Measurements from ENCODE around the gene DLG2. TPM values are rescaled to one million over a fixed set of nuclear protein-coding genes. Genes with fewer than 3 reads are reported as not detected.
"Not testable (repeated sequence)": the region's sequence is repeated elsewhere in the genome, so short reads cannot be mapped to it uniquely, and the experiment has no call there.

DLG2 gene
- total and polyA plus RNA-seq, 4 experiments from 2014 or later, result 0.78 to 2.7 (median 1.9) TPM

DNA sequence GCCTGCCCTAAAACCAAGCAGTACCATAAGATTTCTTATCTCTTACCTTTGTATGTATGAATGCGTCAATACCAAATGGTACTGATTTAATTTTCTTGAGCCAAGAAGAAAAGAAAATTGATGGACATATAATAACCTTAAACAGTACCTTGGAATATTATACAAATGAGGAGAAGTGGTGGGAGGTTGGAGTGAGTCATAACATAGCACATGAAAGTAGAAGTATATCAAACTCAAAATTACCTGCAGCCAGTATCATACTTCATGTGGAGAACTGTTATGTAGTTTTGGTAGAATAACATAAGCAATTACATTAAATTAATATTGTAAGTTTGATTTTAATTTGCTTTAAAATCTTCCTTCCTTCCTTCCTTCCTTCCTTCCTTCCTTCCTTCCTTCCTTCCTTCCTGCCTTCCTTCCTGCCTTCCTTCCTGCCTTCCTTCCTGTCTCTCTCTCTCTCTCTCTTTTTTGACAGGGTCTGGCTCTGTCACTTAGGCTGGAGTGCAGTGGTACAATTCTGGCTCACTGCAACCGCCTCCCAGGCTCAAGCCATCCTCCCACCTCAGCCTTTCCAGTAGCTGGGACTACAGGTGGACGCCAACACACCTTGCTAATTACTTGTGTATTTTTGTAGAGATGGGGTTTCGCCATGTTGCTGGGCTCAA, 1880.1 kb downstream of the DLG2 start:
- no peak overlapping the region for H3K4me3 Mint-ChIP-seq
- DNase-seq, result no peak
- CTCF ChIA-PET (ENCODE audit: partially characterized antibody), result no interaction called here
- H3K27ac Mint-ChIP-seq, result no peak overlapping the region
- Histone ChIP-seq H3K27me3 (ENCODE audit: insufficient read depth, low read length) (no peaks in the 10 kb centered on the region), H3K36me3 (ENCODE audit: insufficient read depth, low read length) (no peaks in the 10 kb centered on the region), H3K9me3 (ENCODE audit: control insufficient read depth in 1 of 2, low read length in 2 of 2) (no peaks in the 10 kb centered on the region), H3K27ac (ENCODE audit: low read depth, low read length) (no peak overlapping the region), H3K4me3 (ENCODE audit: low read length in 2 of 2) (no peak overlapping the region), H3K4me1 (ENCODE audit: insufficient read depth, low read length) (no peaks in the 10 kb centered on the region)
- intact Hi-C loops (cut with micrococcal nuclease), result no loop called here
- H3K27me3 Mint-ChIP-seq, result peaks cover 2 to 7% of the 10 kb centered on the region in 2 donors
- H3K36me3 Mint-ChIP-seq, result no peaks in the 10 kb centered on the region
- no peaks in the 10 kb centered on the region for H3K4me1 Mint-ChIP-seq
- peaks cover 0 to 14% (median 5%) of the 10 kb centered on the region in 8 donors for H3K9me3 Mint-ChIP-seq
- POLR2A ChIA-PET (ENCODE audit: partially characterized antibody), result no interaction called here

DNA sequence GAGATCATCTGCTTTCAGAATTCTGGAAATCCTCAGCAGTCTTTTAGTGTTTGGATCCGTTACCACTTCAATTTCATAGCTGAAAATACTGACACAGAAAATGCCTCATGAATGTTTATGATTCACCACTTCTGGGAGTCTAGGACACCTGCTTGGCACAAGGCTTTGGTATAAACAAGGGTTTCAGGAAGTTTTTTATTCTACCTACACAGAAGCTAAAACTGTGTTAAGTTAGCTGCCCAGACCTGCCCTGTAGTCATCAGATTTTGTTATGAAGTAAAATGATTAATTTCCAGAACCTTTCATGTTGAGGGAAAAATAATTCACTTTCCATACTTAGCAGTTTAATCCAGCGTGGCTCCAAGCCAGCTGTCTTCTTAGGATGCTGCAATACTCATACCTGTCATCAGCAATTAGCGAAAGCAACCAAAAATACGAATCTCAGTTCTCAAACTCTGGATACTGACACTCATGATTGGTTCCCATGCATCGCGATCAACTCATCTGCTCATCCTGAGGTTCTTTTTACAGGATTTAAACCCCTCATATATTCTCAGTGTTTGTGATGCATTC, 1882.4 kb downstream of the DLG2 start:
- Mint-ChIP-seq H3K36me3 (no peaks in the 10 kb centered on the region), H3K4me1 (no peaks in the 10 kb centered on the region), H3K9me3 (peaks cover 0 to 14% (median 5%) of the 10 kb centered on the region in 8 donors), H3K27ac (no peak overlapping the region), H3K4me3 (no peak overlapping the region), H3K27me3 (peaks cover 0 to 4% of the 10 kb centered on the region in 2 donors)
- no peak for DNase-seq
- H3K36me3 ChIP-seq (ENCODE audit: insufficient read depth, low read length), result no peaks in the 10 kb centered on the region
- H3K27ac ChIP-seq (ENCODE audit: low read depth, low read length), result no peak overlapping the region
- no peaks in the 10 kb centered on the region for H3K27me3 ChIP-seq (ENCODE audit: insufficient read depth, low read length)
- H3K4me1 ChIP-seq (ENCODE audit: insufficient read depth, low read length), result no peaks in the 10 kb centered on the region
- no peak overlapping the region for H3K4me3 ChIP-seq (ENCODE audit: low read length in 2 of 2)
- POLR2A ChIA-PET (ENCODE audit: partially characterized antibody), result no interaction called here
- CTCF ChIA-PET (ENCODE audit: partially characterized antibody), result no interaction called here
- intact Hi-C loops (cut with micrococcal nuclease), result no loop called here
- H3K9me3 ChIP-seq (ENCODE audit: control insufficient read depth in 1 of 2, low read length in 2 of 2), result no peaks in the 10 kb centered on the region

DNA sequence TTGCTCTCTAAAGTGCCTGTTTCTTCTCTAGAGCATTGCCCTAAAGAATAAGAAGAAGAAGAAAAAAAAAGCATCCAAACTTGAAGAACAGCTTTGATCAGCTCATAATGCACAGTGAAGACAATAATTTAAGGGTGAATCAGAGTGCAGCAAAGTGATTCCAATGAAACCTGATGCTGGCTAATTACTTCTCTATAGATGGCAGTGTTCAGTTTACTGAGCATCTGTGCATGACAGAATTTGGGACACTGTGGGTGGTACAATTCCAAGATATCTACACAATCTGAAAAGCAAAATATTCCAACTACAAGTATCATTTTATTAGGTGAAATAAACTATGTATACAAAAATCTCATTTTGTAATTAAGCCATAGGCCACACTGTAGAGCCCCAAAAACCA, 1890.5 kb downstream of the DLG2 start:
- Histone ChIP-seq H3K4me3 (ENCODE audit: low read length in 2 of 2) (no peak overlapping the region), H3K36me3 (ENCODE audit: insufficient read depth, low read length) (no peaks in the 10 kb centered on the region), H3K27ac (ENCODE audit: low read depth, low read length) (no peak overlapping the region), H3K27me3 (ENCODE audit: insufficient read depth, low read length) (no peaks in the 10 kb centered on the region), H3K4me1 (ENCODE audit: insufficient read depth, low read length) (no peaks in the 10 kb centered on the region), H3K9me3 (ENCODE audit: control insufficient read depth in 1 of 2, low read length in 2 of 2) (no peaks in the 10 kb centered on the region)
- Mint-ChIP-seq H3K4me3 (no peak overlapping the region), H3K27me3 (peaks cover 0 to 3% of the 10 kb centered on the region in 2 donors), H3K4me1 (no peaks in the 10 kb centered on the region), H3K27ac (no peak overlapping the region), H3K9me3 (peaks cover 0 to 2% (median 0%) of the 10 kb centered on the region in 8 donors), H3K36me3 (no peaks in the 10 kb centered on the region)
- intact Hi-C loops (cut with micrococcal nuclease), result no loop called here
- no peak for DNase-seq
- ChIA-PET CTCF (ENCODE audit: partially characterized antibody) (no interaction called here), POLR2A (ENCODE audit: partially characterized antibody) (no interaction called here)

GRCh38 chr11:83734120-83734519, 1893.0 kb downstream of the DLG2 start:
- H3K9me3 Mint-ChIP-seq, result peaks cover 0 to 2% (median 0%) of the 10 kb centered on the region in 8 donors
- intact Hi-C loops (cut with micrococcal nuclease), result no loop called here
- H3K4me1 Mint-ChIP-seq, result no peaks in the 10 kb centered on the region
- no peaks in the 10 kb centered on the region for H3K27me3 Mint-ChIP-seq
- ChIA-PET POLR2A (ENCODE audit: partially characterized antibody) (no interaction called here), CTCF (ENCODE audit: partially characterized antibody) (no interaction called here)
- no peaks in the 10 kb centered on the region for H3K4me1 ChIP-seq (ENCODE audit: insufficient read depth, low read length)
- H3K36me3 Mint-ChIP-seq, result no peaks in the 10 kb centered on the region
- H3K4me3 Mint-ChIP-seq, result no peak overlapping the region
- H3K9me3 ChIP-seq (ENCODE audit: control insufficient read depth in 1 of 2, low read length in 2 of 2), result no peaks in the 10 kb centered on the region
- H3K4me3 ChIP-seq (ENCODE audit: low read length in 2 of 2), result no peak overlapping the region
- no peaks in the 10 kb centered on the region for H3K36me3 ChIP-seq (ENCODE audit: insufficient read depth, low read length)
- no peak overlapping the region for H3K27ac ChIP-seq (ENCODE audit: low read depth, low read length)
- H3K27ac Mint-ChIP-seq, result no peak overlapping the region
- H3K27me3 ChIP-seq (ENCODE audit: insufficient read depth, low read length), result no peaks in the 10 kb centered on the region
- DNase-seq, result no peak

DNA sequence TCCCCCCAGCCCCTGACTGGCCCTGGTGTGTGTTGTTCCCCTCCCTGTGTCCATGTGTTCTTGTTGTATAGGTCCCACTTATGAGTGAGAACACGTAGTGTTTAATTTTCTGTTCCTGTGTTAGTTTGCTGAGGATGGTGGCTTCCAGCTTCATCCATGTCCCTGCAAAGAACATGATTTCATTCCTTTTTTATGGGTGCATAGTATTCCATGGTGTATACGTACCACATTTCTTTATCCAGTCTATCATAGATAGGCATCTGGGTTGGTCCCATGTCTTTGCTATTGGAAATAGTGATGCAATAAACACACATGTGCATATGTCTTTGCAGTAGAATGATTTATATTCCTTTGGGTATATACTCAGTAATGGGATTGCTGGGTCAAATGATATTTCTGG, 1895.9 kb downstream of the DLG2 start:
- H3K4me1 ChIP-seq (ENCODE audit: insufficient read depth, low read length); CTCF ChIA-PET (ENCODE audit: partially characterized antibody); H3K4me3 Mint-ChIP-seq; H3K27me3 ChIP-seq (ENCODE audit: insufficient read depth, low read length); DNase-seq; H3K27ac ChIP-seq (ENCODE audit: low read depth, low read length); H3K4me1 Mint-ChIP-seq; H3K36me3 ChIP-seq (ENCODE audit: insufficient read depth, low read length); H3K27ac Mint-ChIP-seq; POLR2A ChIA-PET (ENCODE audit: partially characterized antibody); H3K36me3 Mint-ChIP-seq; H3K9me3 Mint-ChIP-seq; H3K9me3 ChIP-seq (ENCODE audit: control insufficient read depth in 1 of 2, low read length in 2 of 2); H3K4me3 ChIP-seq (ENCODE audit: low read length in 2 of 2); H3K27me3 Mint-ChIP-seq; intact Hi-C loops (cut with micrococcal nuclease): not testable (repeated sequence)

GRCh38 chr11:83728281-83728680, 1898.9 kb downstream of the DLG2 start:
- intact Hi-C loops (cut with micrococcal nuclease), result no loop called here
- CTCF ChIA-PET (ENCODE audit: partially characterized antibody), result no interaction called here

GRCh38 chr11:83727251-83727650, 1899.9 kb downstream of the DLG2 start:
- Histone ChIP-seq H3K4me1 (ENCODE audit: insufficient read depth, low read length) (no peaks in the 10 kb centered on the region), H3K27ac (ENCODE audit: low read depth, low read length) (no peak overlapping the region), H3K4me3 (ENCODE audit: low read length in 2 of 2) (no peak overlapping the region), H3K27me3 (ENCODE audit: insufficient read depth, low read length) (no peaks in the 10 kb centered on the region), H3K9me3 (ENCODE audit: control insufficient read depth in 1 of 2, low read length in 2 of 2) (no peaks in the 10 kb centered on the region), H3K36me3 (ENCODE audit: insufficient read depth, low read length) (no peaks in the 10 kb centered on the region)
- Mint-ChIP-seq H3K36me3 (no peaks in the 10 kb centered on the region), H3K4me3 (no peak overlapping the region), H3K27me3 (peaks cover 0 to 3% of the 10 kb centered on the region in 2 donors), H3K4me1 (peaks cover 6 to 9% (median 7%) of the 10 kb centered on the region in 4 donors), H3K9me3 (no peaks in the 10 kb centered on the region), H3K27ac (no peak overlapping the region)
- intact Hi-C loops (cut with micrococcal nuclease), result no loop called here
- no peak for DNase-seq
- POLR2A ChIA-PET (ENCODE audit: partially characterized antibody), result no interaction called here
- CTCF ChIA-PET (ENCODE audit: partially characterized antibody), result no interaction called here

More at GRCh38 chr11:83728281-83728680, 1898.9 kb downstream of the DLG2 start:
- Mint-ChIP-seq H3K4me3 (no peak overlapping the region), H3K27me3 (peaks cover 0 to 3% of the 10 kb centered on the region in 2 donors), H3K27ac (no peak overlapping the region), H3K36me3 (no peaks in the 10 kb centered on the region), H3K4me1 (peaks cover 6 to 9% (median 7%) of the 10 kb centered on the region in 4 donors), H3K9me3 (no peaks in the 10 kb centered on the region)
- Histone ChIP-seq H3K9me3 (ENCODE audit: control insufficient read depth in 1 of 2, low read length in 2 of 2) (no peaks in the 10 kb centered on the region), H3K36me3 (ENCODE audit: insufficient read depth, low read length) (no peaks in the 10 kb centered on the region), H3K27me3 (ENCODE audit: insufficient read depth, low read length) (no peaks in the 10 kb centered on the region), H3K27ac (ENCODE audit: low read depth, low read length) (no peak overlapping the region), H3K4me3 (ENCODE audit: low read length in 2 of 2) (no peak overlapping the region), H3K4me1 (ENCODE audit: insufficient read depth, low read length) (no peaks in the 10 kb centered on the region)
- POLR2A ChIA-PET (ENCODE audit: partially characterized antibody), result no interaction called here
- no peak for DNase-seq

Data from CD4-positive, alpha-beta memory T cell (primary cell).